OCI-LY1 (cell line): ENCODE measurements around the gene NSA2.

Source experiments
- EZH2 ChIP-seq: fragments of 200-600 bp; sonication (generic), shearing (Covaris generic); IDR thresholded peaks from 2 replicates; pipeline ENCODE4 v1.8.0; 2017; ENCODE audit warnings: borderline replicate concordance, mixed run types, mild to moderate bottlenecking, antibody characterized with exemption, low read length, moderate library complexity, mixed read lengths
- TF ChIP-seq, protein P1 (sequence below): fragments of 200-600 bp; sonication (generic), shearing (Covaris generic); IDR thresholded peaks from 2 replicates; pipeline ENCODE4 v1.5.1; 2017; ENCODE audit warnings: mild to moderate bottlenecking, antibody characterized with exemption, low read length, moderate library complexity, mixed read lengths

DNA sequence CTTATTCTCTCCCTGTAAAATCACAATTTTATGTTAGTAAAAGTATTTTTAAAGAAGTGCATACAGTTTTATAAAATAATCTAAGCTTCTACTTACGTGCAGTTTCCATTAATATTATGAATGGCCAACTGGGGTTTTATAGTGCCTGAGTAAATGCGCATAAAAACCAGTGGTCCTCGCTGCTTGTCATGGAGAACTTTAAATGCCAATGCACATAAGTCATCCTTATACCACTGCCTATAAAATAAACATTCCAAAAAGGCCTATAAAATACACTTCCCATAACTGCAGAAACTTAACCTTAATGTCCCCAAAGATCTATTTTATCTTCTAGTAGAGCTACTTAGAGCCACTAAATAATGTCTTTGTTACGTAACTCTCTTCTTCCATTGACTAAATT is 28.6 kb upstream of the NSA2 start:
- TF ChIP-seq, protein P1, sequence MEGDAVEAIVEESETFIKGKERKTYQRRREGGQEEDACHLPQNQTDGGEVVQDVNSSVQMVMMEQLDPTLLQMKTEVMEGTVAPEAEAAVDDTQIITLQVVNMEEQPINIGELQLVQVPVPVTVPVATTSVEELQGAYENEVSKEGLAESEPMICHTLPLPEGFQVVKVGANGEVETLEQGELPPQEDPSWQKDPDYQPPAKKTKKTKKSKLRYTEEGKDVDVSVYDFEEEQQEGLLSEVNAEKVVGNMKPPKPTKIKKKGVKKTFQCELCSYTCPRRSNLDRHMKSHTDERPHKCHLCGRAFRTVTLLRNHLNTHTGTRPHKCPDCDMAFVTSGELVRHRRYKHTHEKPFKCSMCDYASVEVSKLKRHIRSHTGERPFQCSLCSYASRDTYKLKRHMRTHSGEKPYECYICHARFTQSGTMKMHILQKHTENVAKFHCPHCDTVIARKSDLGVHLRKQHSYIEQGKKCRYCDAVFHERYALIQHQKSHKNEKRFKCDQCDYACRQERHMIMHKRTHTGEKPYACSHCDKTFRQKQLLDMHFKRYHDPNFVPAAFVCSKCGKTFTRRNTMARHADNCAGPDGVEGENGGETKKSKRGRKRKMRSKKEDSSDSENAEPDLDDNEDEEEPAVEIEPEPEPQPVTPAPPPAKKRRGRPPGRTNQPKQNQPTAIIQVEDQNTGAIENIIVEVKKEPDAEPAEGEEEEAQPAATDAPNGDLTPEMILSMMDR: no peak
- TF ChIP-seq EZH2: no peak
